Neural progenitor cell (in vitro differentiated cells): ENCODE data around the gene IGSF21. TPM values are rescaled to one million over a fixed set of nuclear protein-coding genes. Genes with fewer than 3 reads are reported as not detected.

Source experiments
- DNase-seq: peaks from one replicate; pipeline ENCODE4 v3.0.0-alpha.2; 2016; ENCODE audit warnings: low spot score
- H2AFZ ChIP-seq: fragments of 200-600 bp; sonication (generic); replicated peaks from 2 replicates; pipeline ENCODE4 v1.6.1; 2016; ENCODE audit warnings: antibody characterized with exemption
- H3F3A ChIP-seq: fragments of 200-600 bp; sonication (generic); 2 replicates; pipeline ENCODE4 v1.6.1; 2016; ENCODE audit warnings: antibody characterized with exemption, low read depth
- H3K27ac ChIP-seq: fragments of 200-600 bp; sonication (generic); 2 replicates; pipeline ENCODE4 v1.5.1; 2016; ENCODE audit warnings: mild to moderate bottlenecking
- H3K27me3 ChIP-seq: fragments of 200-600 bp; sonication (generic); 2 replicates; pipeline ENCODE4 v1.6.1; 2016; ENCODE audit warnings: mild to moderate bottlenecking, moderate library complexity
- H3K36me3 ChIP-seq: fragments of 200-600 bp; sonication (generic); 2 replicates; pipeline ENCODE4 v1.5.1; 2016
- H3K4me1 ChIP-seq: fragments of 200-600 bp; sonication (generic); 2 replicates; pipeline ENCODE4 v1.6.1; 2016; ENCODE audit warnings: mixed run types
- H3K4me2 ChIP-seq: fragments of 200-600 bp; sonication (generic); 2 replicates; pipeline ENCODE4 v1.6.1; 2016
- H3K4me3 ChIP-seq: fragments of 200-600 bp; sonication (generic); 2 replicates; pipeline ENCODE4 v1.5.1; 2016
- H3K79me2 ChIP-seq: fragments of 200-600 bp; sonication (generic); 2 replicates; pipeline ENCODE4 v1.6.1; 2016; ENCODE audit warnings: low read depth
- H3K9ac ChIP-seq: fragments of 200-600 bp; sonication (generic); 2 replicates; pipeline ENCODE4 v1.6.1; 2016
- H3K9me3 ChIP-seq: fragments of 200-600 bp; sonication (generic); 2 replicates; pipeline ENCODE4 v1.5.1; 2016; ENCODE audit warnings: low read depth
- H4K20me1 ChIP-seq: fragments of 200-600 bp; sonication (generic); 2 replicates; pipeline ENCODE4 v1.6.1; 2016; ENCODE audit warnings: low read depth
- H3K27ac Mint-ChIP-seq: 3 replicates; pipeline ENCODE4 v1.8.0; 2021; ENCODE audit warnings: mixed read lengths
- H3K27me3 Mint-ChIP-seq: 2 replicates; pipeline ENCODE4 v1.8.0; 2022; ENCODE audit warnings: low read depth, mild to moderate bottlenecking, inconsistent platforms, moderate library complexity, mixed read lengths; ENCODE audit not compliant: insufficient read depth
- H3K36me3 Mint-ChIP-seq: 3 replicates; pipeline ENCODE4 v1.8.0; 2021; ENCODE audit warnings: mixed read lengths
- H3K4me1 Mint-ChIP-seq: 3 replicates; pipeline ENCODE4 v1.8.0; 2021; ENCODE audit warnings: mixed read lengths
- H3K4me3 Mint-ChIP-seq: 3 replicates; pipeline ENCODE4 v1.8.0; 2021; ENCODE audit warnings: mild to moderate bottlenecking, moderate library complexity, mixed read lengths
- H3K9me3 Mint-ChIP-seq: 3 replicates; pipeline ENCODE4 v1.8.0; 2020; ENCODE audit warnings: mixed read lengths
- EZH2 ChIP-seq: fragments of 200-600 bp; sonication (generic); IDR thresholded peaks from 2 replicates; pipeline ENCODE4 v1.6.1; 2017; ENCODE audit warnings: antibody characterized with exemption, mild to moderate bottlenecking, moderate library complexity
- EZH2phosphoT487 ChIP-seq: fragments of 200-600 bp; sonication (generic); IDR thresholded peaks from 2 replicates; pipeline ENCODE4 v1.6.1; 2017; ENCODE audit warnings: antibody characterized with exemption
- total RNA-seq: library from RNA; depleted of rRNA; stranded (reverse); fragments of >200 nt; gene quantifications from 2 replicates; pipeline ENCODE4 v1.2.3, GENCODE V29; 2015; ENCODE audit warnings: low replicate concordance
- TF ChIP-seq, protein P1 (sequence below): fragments of 200-600 bp; sonication (generic); IDR thresholded peaks from 2 replicates; pipeline ENCODE4 v1.5.1; 2017; ENCODE audit warnings: antibody characterized with exemption, mild to moderate bottlenecking

IGSF21 gene
- total RNA-seq, 1 donor from 2014 or later = 1.7 TPM

- H3K9me3 ChIP-seq = no peaks in the 10 kb centered on the region
- H3F3A ChIP-seq = no peaks in the 10 kb centered on the region
- peaks cover 6% of the 10 kb centered on the region for H3K27me3 Mint-ChIP-seq
- no peaks in the 10 kb centered on the region for H4K20me1 ChIP-seq
- H3K4me2 ChIP-seq = no peak overlapping the region
- TF ChIP-seq, protein P1, sequence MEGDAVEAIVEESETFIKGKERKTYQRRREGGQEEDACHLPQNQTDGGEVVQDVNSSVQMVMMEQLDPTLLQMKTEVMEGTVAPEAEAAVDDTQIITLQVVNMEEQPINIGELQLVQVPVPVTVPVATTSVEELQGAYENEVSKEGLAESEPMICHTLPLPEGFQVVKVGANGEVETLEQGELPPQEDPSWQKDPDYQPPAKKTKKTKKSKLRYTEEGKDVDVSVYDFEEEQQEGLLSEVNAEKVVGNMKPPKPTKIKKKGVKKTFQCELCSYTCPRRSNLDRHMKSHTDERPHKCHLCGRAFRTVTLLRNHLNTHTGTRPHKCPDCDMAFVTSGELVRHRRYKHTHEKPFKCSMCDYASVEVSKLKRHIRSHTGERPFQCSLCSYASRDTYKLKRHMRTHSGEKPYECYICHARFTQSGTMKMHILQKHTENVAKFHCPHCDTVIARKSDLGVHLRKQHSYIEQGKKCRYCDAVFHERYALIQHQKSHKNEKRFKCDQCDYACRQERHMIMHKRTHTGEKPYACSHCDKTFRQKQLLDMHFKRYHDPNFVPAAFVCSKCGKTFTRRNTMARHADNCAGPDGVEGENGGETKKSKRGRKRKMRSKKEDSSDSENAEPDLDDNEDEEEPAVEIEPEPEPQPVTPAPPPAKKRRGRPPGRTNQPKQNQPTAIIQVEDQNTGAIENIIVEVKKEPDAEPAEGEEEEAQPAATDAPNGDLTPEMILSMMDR = no peak
- no peak for TF ChIP-seq EZH2phosphoT487
- no peak for TF ChIP-seq EZH2
- no peaks in the 10 kb centered on the region for H3K36me3 ChIP-seq
- no peak overlapping the region for H3K4me3 Mint-ChIP-seq
- no peaks in the 10 kb centered on the region for H3K27me3 ChIP-seq
- no peaks in the 10 kb centered on the region for H3K79me2 ChIP-seq
- H3K9ac ChIP-seq = no peak overlapping the region
- H3K9me3 Mint-ChIP-seq = no peaks in the 10 kb centered on the region
- no peaks in the 10 kb centered on the region for H3K36me3 Mint-ChIP-seq
- H3K4me1 ChIP-seq = peaks cover 7% of the 10 kb centered on the region
- no peak overlapping the region for H2AFZ ChIP-seq
- peaks cover 27% of the 10 kb centered on the region for H3K4me1 Mint-ChIP-seq
- no peak overlapping the region for H3K27ac ChIP-seq
- DNase-seq = no peak
- H3K4me3 ChIP-seq = no peak overlapping the region
- no peak overlapping the region for H3K27ac Mint-ChIP-seq
Observed at GRCh38 chr1:18279351-18280074, 171.9 kb downstream of the IGSF21 start.

DNA sequence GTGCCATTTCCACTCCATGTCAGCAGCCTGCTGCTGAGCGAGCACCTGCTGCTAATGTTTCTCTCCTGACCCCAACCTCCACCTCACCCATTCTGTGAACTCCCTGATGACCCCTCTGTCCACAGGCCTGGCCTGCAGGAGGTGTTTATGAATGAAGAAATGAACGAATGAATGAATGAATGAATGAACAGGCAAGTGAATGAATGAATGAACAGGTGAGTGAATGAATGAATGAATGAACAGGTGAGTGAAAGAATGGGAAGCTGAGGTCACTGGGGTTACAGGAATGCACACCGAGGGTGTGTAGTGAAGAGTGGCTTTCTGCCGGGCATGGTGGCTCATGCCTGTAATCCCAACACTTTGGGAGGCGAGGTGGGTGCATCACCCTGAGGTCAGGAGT lies 173.4 kb downstream of the IGSF21 start:
- Histone ChIP-seq H3F3A (peaks cover 7% of the 10 kb centered on the region), H3K4me3 (no peak overlapping the region), H3K36me3 (no peaks in the 10 kb centered on the region), H3K79me2 (no peaks in the 10 kb centered on the region), H3K4me2 (no peak overlapping the region), H3K4me1 (peaks cover 13% of the 10 kb centered on the region), H3K27me3 (no peaks in the 10 kb centered on the region), H2AFZ (no peak overlapping the region), H3K9ac (no peak overlapping the region), H3K9me3 (no peaks in the 10 kb centered on the region), H3K27ac (no peak overlapping the region), H4K20me1 (peaks cover 5% of the 10 kb centered on the region)
- Mint-ChIP-seq H3K27me3 (peaks cover 6% of the 10 kb centered on the region), H3K4me3 (no peak overlapping the region), H3K9me3 (no peaks in the 10 kb centered on the region), H3K27ac (peak overlapping the region; percentile 40), H3K36me3 (no peaks in the 10 kb centered on the region), H3K4me1 (peaks cover 41% of the 10 kb centered on the region)
- TF ChIP-seq EZH2phosphoT487 (no peak), EZH2 (no peak)
- TF ChIP-seq, protein P1 = no peak
- DNase-seq = no peak

DNA sequence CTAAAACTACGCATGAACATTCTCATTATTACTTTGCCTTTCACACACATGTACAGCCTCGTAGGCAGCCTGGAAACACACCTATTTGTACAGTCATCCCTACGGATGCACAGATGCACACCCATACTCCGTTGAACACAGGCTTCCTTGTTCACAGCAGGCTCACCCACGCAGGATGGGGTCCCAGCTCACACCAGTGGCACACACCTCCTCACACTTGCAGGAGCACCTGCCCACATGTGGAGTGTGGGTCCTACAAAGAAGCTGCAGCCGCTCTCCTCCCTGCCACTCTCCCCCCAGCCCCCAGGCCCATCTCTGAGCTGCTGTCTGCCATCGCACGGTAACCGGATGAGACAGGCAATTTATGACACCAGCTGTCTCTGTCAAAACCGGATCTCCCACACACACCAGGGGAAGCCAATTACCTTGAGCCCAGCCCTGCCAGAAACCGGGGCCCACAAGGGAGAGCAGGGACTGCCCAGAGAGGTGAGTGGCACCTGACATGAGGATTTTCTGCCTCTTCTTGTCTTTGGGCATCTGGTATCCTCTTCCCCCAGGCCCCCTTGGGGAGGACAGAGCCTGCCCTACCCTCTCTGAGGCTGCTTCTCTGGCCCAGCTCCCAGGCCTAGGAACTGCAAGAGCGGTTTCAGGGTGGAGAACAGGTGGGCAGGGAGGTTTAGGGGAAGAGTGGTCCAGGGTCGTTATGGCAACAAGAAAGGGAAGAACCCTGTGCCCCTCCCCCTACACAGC lies 175.4 kb downstream of the IGSF21 start:
- Histone ChIP-seq H3K9ac (no peak overlapping the region), H3K79me2 (no peaks in the 10 kb centered on the region), H3K27ac (no peak overlapping the region), H4K20me1 (peaks cover 5% of the 10 kb centered on the region), H3K36me3 (no peaks in the 10 kb centered on the region), H2AFZ (no peak overlapping the region), H3K4me3 (no peak overlapping the region), H3K4me1 (peaks cover 13% of the 10 kb centered on the region), H3K9me3 (no peaks in the 10 kb centered on the region), H3K4me2 (no peak overlapping the region), H3F3A (peaks cover 7% of the 10 kb centered on the region), H3K27me3 (no peaks in the 10 kb centered on the region)
- Mint-ChIP-seq H3K4me3 (no peak overlapping the region), H3K36me3 (no peaks in the 10 kb centered on the region), H3K27me3 (peaks cover 6% of the 10 kb centered on the region), H3K27ac (no peak overlapping the region), H3K4me1 (peaks cover 39% of the 10 kb centered on the region), H3K9me3 (no peaks in the 10 kb centered on the region)
- TF ChIP-seq EZH2phosphoT487 (no peak), EZH2 (no peak)
- TF ChIP-seq, protein P1 = no peak
- peak; percentile 43 for DNase-seq
